Heart left ventricle (tissue), 16 donors: ENCODE data around the gene EPHB6. TPM values are rescaled to one million over a fixed set of nuclear protein-coding genes. Genes with fewer than 3 reads are reported as not detected.

Experiments
- ATAC-seq, 4 donors: fragments of 200-7000 bp; cut with Tn5 transposase; one replicate each; pipeline ENCODE4 v1.9.1; 2020 to 2022; ENCODE audit warnings: moderate library complexity in 4 of 4, mild to moderate bottlenecking in 3 of 4, moderate number of reproducible peaks in 1 of 4
- DNase-seq, 5 donors: peaks; one replicate each; pipeline ENCODE4 v3.0.0-alpha.2; 2020
- H3K27ac ChIP-seq, 12 donors: fragments of 200-600 bp; sonication (generic) in 4 of 12; one replicate each; pipeline versions ENCODE4 v1.5.0 to v1.8.0; 2016 to 2022; ENCODE audit warnings: mild to moderate bottlenecking in 2 of 12
- H3K27me3 ChIP-seq, 9 donors: fragments of 200-600 bp; sonication (generic) in 2 of 9; one replicate each; pipeline versions ENCODE4 v1.5.1 to v1.8.0; 2016 to 2022; ENCODE audit warnings: mild to moderate bottlenecking in 3 of 9
- H3K36me3 ChIP-seq, 9 donors: fragments of 200-600 bp; sonication (generic) in 2 of 9; one replicate each; pipeline versions ENCODE4 v1.5.0 to v1.8.0; 2018 to 2022; ENCODE audit warnings: mild to moderate bottlenecking in 2 of 9
- H3K4me1 ChIP-seq, 12 donors: fragments of 200-600 bp; sonication (generic) in 4 of 12; one replicate each; pipeline versions ENCODE4 v1.5.0 to v1.8.0; 2016 to 2022; ENCODE audit warnings: mild to moderate bottlenecking in 3 of 12
- H3K4me3 ChIP-seq, 12 donors: fragments of 200-600 bp; sonication (generic) in 4 of 12; one replicate each; pipeline versions ENCODE4 v1.5.0 to v1.8.0; 2017 to 2022; ENCODE audit warnings: mild to moderate bottlenecking in 9 of 12, moderate library complexity in 4 of 12
- H3K9me3 ChIP-seq, 12 donors: fragments of 200-600 bp; sonication (generic) in 4 of 12; one replicate each; pipeline versions ENCODE4 v1.5.0 to v1.8.0; 2016 to 2022; ENCODE audit warnings: mild to moderate bottlenecking in 1 of 12
- CTCF ChIP-seq, 12 donors: fragments of 200-600 bp; sonication (generic) in 4 of 12; IDR thresholded peaks; one replicate each; pipeline versions ENCODE4 v1.5.0 to v1.8.0; 2018 to 2022; ENCODE audit warnings: antibody characterized with exemption in 12 of 12, mild to moderate bottlenecking in 5 of 12
- POLR2A ChIP-seq, 2 donors: fragments of 450-650 bp; IDR thresholded peaks; one replicate each; pipeline ENCODE4 v1.6.1; 2017; ENCODE audit warnings: antibody characterized with exemption in 2 of 2, mild to moderate bottlenecking in 2 of 2, moderate library complexity in 2 of 2
- WGBS, 4 donors: extraction: QIAGEN DNeasy Blood & Tissue Kit in 2 of 4; methylation state at CpG; one replicate each; pipeline versions ENCODE4 v1.1.5 to v1.1.7; 2013 to 2018; 5-methylcytosine and 5-hydroxymethylcytosine counted together
- intact Hi-C, 10 donors: fragments of 100-400 bp; cut with DNase I; formaldehyde crosslinking; loops; one replicate each; pipeline versions ENCODE4 v1.11.1 to v1.14.2; 2022
- polyA plus RNA-seq, 2 donors: library from polyadenylated mRNA; stranded (reverse); fragments of 200-250 nt; gene quantifications; one replicate each; pipeline ENCODE4 v1.2.3, GENCODE V29; 2013
- total RNA-seq, 9 donors: library from RNA; depleted of rRNA in 2 of 9; stranded (reverse); fragments of >200 nt in 2 of 9; fragmentation: NEBNext Ultra II Directional in 3 of 9; extraction: Animal tissue kit (Norgen Biotek cat#: 25700) in 3 of 9; gene quantifications; one replicate each; pipeline versions ENCODE4 v1.1.0 to v1.2.4, GENCODE V29; 2016 to 2023
- donor health status: ischemic (EF 13 %, LVEDD 7.1; RV severe dilation, severe dysfunction).
- donor health status: healthy with polysubstance abuse.
- donor health status: DM: no; HTN: yes; CAD: no.
- donor health status: DM: no; HTN: no; CAD: no.
- donor health status: ischemic (EF 25% LVEDD 6.9; RV normal size, moderate dysfunction).
- donor health status: ischemic (EF 25% LVEDD 5.7; RV mildly dilated, moderate dysfunction).
- donor health status: healthy.
- donor health status: DM: yes; HTN: yes; CAD: no.
- donor health status: ischemic (EF 35%, LVEDD 5.7; RV mildly dilated, moderate dysfunction).
- donor health status: nonischemic (EF 11% LVEDD 7.7; RV severe dilation, severe dysfunction).
- donor health status: DM: yes; HTN: yes; CAD: no.
- donor health status: PGD.
- donor health status: ischemic (EF 29% LVEDD 5.4; RV normal size, mild dysfunction).
- donor health status: nonischemic (EF 23%, LVEDD 6.1; RV moderate dilation, normal function).

EPHB6 gene
- total and polyA plus RNA-seq, 11 donors: 1.5 to 20.3 (median 3.3) TPM

- Histone ChIP-seq H3K27ac (no peak overlapping the region), H3K27me3 (peaks cover 0 to 33% (median 0%) of the 10 kb centered on the region in 9 donors), H3K9me3 (no peaks in the 10 kb centered on the region), H3K36me3 (no peaks in the 10 kb centered on the region), H3K4me3 (no peak overlapping the region), H3K4me1 (no peaks in the 10 kb centered on the region)
- ATAC-seq: no peak
- TF ChIP-seq CTCF (IDR thresholded peaks at IDR 0.05) (no peak), POLR2A (IDR thresholded peaks at IDR 0.05) (no peak)
- no peak for DNase-seq
- WGBS, 4 donors: 83 to 93% (median 87%) methylated on average over 6 of the region's 6 CpGs
- intact Hi-C loops: loop anchor here in 1 of 10 donors (10.0 kb wide), 1 partner anchor 330 kb away; no protein-coding TSS in a partner anchor
These were observed 20.0 kb downstream of the EPHB6 start for GRCh38 chr7:142874837-142875236.

GRCh38 chr7:142875456-142875855, 20.6 kb downstream of the EPHB6 start:
- Histone ChIP-seq H3K4me1 (no peaks in the 10 kb centered on the region), H3K27me3 (peaks cover 0 to 34% (median under 1%) of the 10 kb centered on the region in 9 donors), H3K27ac (no peak overlapping the region), H3K9me3 (no peaks in the 10 kb centered on the region), H3K36me3 (no peaks in the 10 kb centered on the region), H3K4me3 (no peak overlapping the region)
- TF ChIP-seq POLR2A (IDR thresholded peaks at IDR 0.05) (no peak), CTCF (IDR thresholded peaks at IDR 0.05) (no peak)
- 82 to 92% (median 84%) methylated on average over 14 of the region's 14 CpGs for WGBS, 4 donors
- no peak for DNase-seq
- intact Hi-C loops: loop anchor here in 1 of 10 donors (10.0 kb wide), 1 partner anchor 329 kb away; no protein-coding TSS in a partner anchor
- ATAC-seq: no peak

- H3K4me3 ChIP-seq: no peak overlapping the region
- intact Hi-C loops: loop anchor here in 1 of 10 donors (10.0 kb wide), 1 partner anchor 328 kb away; no protein-coding TSS in a partner anchor
These were observed 21.5 kb downstream of the EPHB6 start for GRCh38 chr7:142876236-142876960.

More at GRCh38 chr7:142876236-142876960, 21.5 kb downstream of the EPHB6 start:
- DNase-seq (no peak), ATAC-seq (peak in 1 of 4 donors; percentile 15)
- no peaks in the 10 kb centered on the region for H3K36me3 ChIP-seq
- no peaks in the 10 kb centered on the region for H3K4me1 ChIP-seq
- no peaks in the 10 kb centered on the region for H3K9me3 ChIP-seq
- H3K27ac ChIP-seq: no peak overlapping the region
- H3K27me3 ChIP-seq: peaks cover 0 to 41% (median 4%) of the 10 kb centered on the region in 9 donors
- TF ChIP-seq CTCF (IDR thresholded peaks at IDR 0.05): no peak
- TF ChIP-seq POLR2A (IDR thresholded peaks at IDR 0.05): no peak
- 74 to 83% (median 80%) methylated on average over 9 of the region's 9 CpGs for WGBS, 4 donors
